DOHH2 (cell line): ENCODE results near the gene IFRD1.

ENCODE experiments used
- H3F3A ChIP-seq: fragments of 200-600 bp; sonication (generic), shearing (Covaris generic); 2 replicates; pipeline ENCODE4 v1.6.0; 2016; ENCODE audit warnings: antibody characterized with exemption, mild to moderate bottlenecking; ENCODE audit not compliant: control insufficient read depth, insufficient read depth
- H3K27ac ChIP-seq: fragments of 200-600 bp; sonication (generic); 2 replicates; pipeline ENCODE4 v1.5.1; 2014; ENCODE audit warnings: low read depth, mild to moderate bottlenecking, low read length, moderate library complexity
- H3K27me3 ChIP-seq: fragments of 200-600 bp; sonication (generic); 2 replicates; pipeline ENCODE4 v1.6.1; 2014; ENCODE audit warnings: mild to moderate bottlenecking, low read length, mixed read lengths; ENCODE audit not compliant: control insufficient read depth
- H3K36me3 ChIP-seq: fragments of 200-600 bp; sonication (generic); 2 replicates; pipeline ENCODE4 v1.6.1; 2014; ENCODE audit warnings: mild to moderate bottlenecking, low read length, moderate library complexity, mixed read lengths; ENCODE audit not compliant: control insufficient read depth
- H3K4me1 ChIP-seq: fragments of 200-600 bp; sonication (generic); 2 replicates; pipeline ENCODE4 v1.6.1; 2014; ENCODE audit warnings: mild to moderate bottlenecking, low read length, mixed read lengths; ENCODE audit not compliant: control insufficient read depth
- H3K4me2 ChIP-seq: fragments of 200-600 bp; sonication (generic); 2 replicates; pipeline ENCODE4 v1.6.0; 2014; ENCODE audit warnings: mild to moderate bottlenecking, low read length, moderate library complexity
- H3K4me3 ChIP-seq: fragments of 200-600 bp; sonication (generic); 2 replicates; pipeline ENCODE4 v1.5.1; 2014; ENCODE audit warnings: mild to moderate bottlenecking, low read length, mixed read lengths
- H3K79me2 ChIP-seq: fragments of 200-600 bp; sonication (generic); 2 replicates; pipeline ENCODE4 v1.6.1; 2014; ENCODE audit warnings: mild to moderate bottlenecking, low read length, mixed read lengths; ENCODE audit not compliant: control insufficient read depth
- H3K9me2 ChIP-seq: fragments of 200-600 bp; sonication (generic); replicated peaks from 2 replicates; pipeline ENCODE4 v1.6.1; 2014; ENCODE audit warnings: mild to moderate bottlenecking, low read length, mixed read lengths; ENCODE audit not compliant: control insufficient read depth
- H3K9me3 ChIP-seq: fragments of 200-600 bp; sonication (generic); 2 replicates; pipeline ENCODE4 v1.6.1; 2014; ENCODE audit warnings: antibody characterized with exemption, low read length, mixed read lengths; ENCODE audit not compliant: control insufficient read depth, insufficient read depth
- H4K20me1 ChIP-seq: fragments of 200-600 bp; sonication (generic); 2 replicates; pipeline ENCODE4 v1.6.0; 2014; ENCODE audit warnings: low read depth, mild to moderate bottlenecking, antibody characterized with exemption, low read length, moderate library complexity; ENCODE audit not compliant: control insufficient read depth, insufficient read depth
- CTCF ChIP-seq: fragments of 200-600 bp; sonication (generic); IDR thresholded peaks from one replicate; pipeline ENCODE4 v1.5.1; 2014; ENCODE audit warnings: antibody characterized with exemption, mild to moderate bottlenecking, low read depth, low read length; ENCODE audit not compliant: poor library complexity, severe bottlenecking
- EZH2phosphoT487 ChIP-seq: fragments of 200-600 bp; sonication (generic); IDR thresholded peaks from 2 replicates; pipeline ENCODE4 v1.6.1; 2017; ENCODE audit warnings: borderline replicate concordance, mild to moderate bottlenecking, antibody characterized with exemption, low read length, moderate library complexity, mixed read lengths

Gene IFRD1

GRCh38 chr7:112449902-112450806 is at the start of gene IFRD1:
TSS of gene IFRD1 (plus strand) at chr7:112450460. CDS start at chr7:112450689, 229 bp downstream.
- H4K20me1 ChIP-seq = peaks cover 28% of the 10 kb centered on the region; the same call in 1 of the 2 replicates
- TF ChIP-seq CTCF (no peak), EZH2phosphoT487 (no peak)
- peak within 1 kb of the TSS; percentile 61 for H3K27ac ChIP-seq
- peak within 1 kb of the TSS; percentile 87 for H3K4me2 ChIP-seq
- peaks cover 31% of the 10 kb centered on the region for H3K4me1 ChIP-seq
- no peaks in the 10 kb centered on the region for H3F3A ChIP-seq
- no peaks in the 10 kb centered on the region for H3K27me3 ChIP-seq
- no peaks in the 10 kb centered on the region for H3K9me3 ChIP-seq
- peaks cover 51% of the 10 kb centered on the region for H3K79me2 ChIP-seq
- H3K36me3 ChIP-seq = peaks cover 35% of the 10 kb centered on the region
- H3K9me2 ChIP-seq = no peaks in the 10 kb centered on the region
- H3K4me3 ChIP-seq = peak within 1 kb of the TSS; percentile 88

DNA sequence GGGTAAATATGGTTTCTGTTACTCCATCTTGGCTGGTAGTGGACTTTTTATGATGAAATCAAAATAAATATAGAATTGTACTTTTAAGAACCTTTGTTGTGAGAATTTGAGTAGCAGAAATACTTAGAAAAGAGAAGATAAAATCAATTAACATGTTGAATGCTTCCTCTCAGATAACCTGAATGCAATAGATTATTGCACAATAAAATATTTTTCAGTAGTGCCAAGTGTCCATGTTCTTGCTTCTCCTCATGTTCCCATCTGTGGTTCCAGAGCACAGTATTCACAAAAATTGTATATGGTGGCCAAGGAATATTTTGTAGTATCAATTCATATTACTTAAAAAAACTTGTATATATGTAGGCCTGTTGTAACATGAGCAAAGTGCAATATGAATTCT is 45.9 kb upstream of the IFRD1 start:
- Histone ChIP-seq H4K20me1 (no peaks in the 10 kb centered on the region), H3K9me2 (no peaks in the 10 kb centered on the region), H3K79me2 (no peaks in the 10 kb centered on the region), H3K27ac (no peak overlapping the region), H3K27me3 (peaks cover 17% of the 10 kb centered on the region; the same call in 1 of the 2 replicates), H3K36me3 (no peaks in the 10 kb centered on the region), H3K9me3 (no peaks in the 10 kb centered on the region), H3K4me1 (no peaks in the 10 kb centered on the region), H3F3A (no peaks in the 10 kb centered on the region), H3K4me3 (no peak overlapping the region), H3K4me2 (no peak overlapping the region)
- TF ChIP-seq CTCF (no peak), EZH2phosphoT487 (no peak)

GRCh38 chr7:112405286-112405685 is 45.0 kb upstream of the IFRD1 start:
- no peaks in the 10 kb centered on the region for H3K9me3 ChIP-seq
- H3K36me3 ChIP-seq = no peaks in the 10 kb centered on the region
- H3F3A ChIP-seq = no peaks in the 10 kb centered on the region
- no peak overlapping the region for H3K27ac ChIP-seq
- H3K79me2 ChIP-seq = no peaks in the 10 kb centered on the region
- no peaks in the 10 kb centered on the region for H3K4me1 ChIP-seq
- no peaks in the 10 kb centered on the region for H4K20me1 ChIP-seq
- peaks cover 17% of the 10 kb centered on the region for H3K27me3 ChIP-seq
- H3K4me2 ChIP-seq = no peak overlapping the region
- no peaks in the 10 kb centered on the region for H3K9me2 ChIP-seq
- H3K4me3 ChIP-seq = no peak overlapping the region
- no peak for TF ChIP-seq EZH2phosphoT487
- no peak for TF ChIP-seq CTCF
